ENCODE results near the gene WNK3.

The WNK3 gene

DNA sequence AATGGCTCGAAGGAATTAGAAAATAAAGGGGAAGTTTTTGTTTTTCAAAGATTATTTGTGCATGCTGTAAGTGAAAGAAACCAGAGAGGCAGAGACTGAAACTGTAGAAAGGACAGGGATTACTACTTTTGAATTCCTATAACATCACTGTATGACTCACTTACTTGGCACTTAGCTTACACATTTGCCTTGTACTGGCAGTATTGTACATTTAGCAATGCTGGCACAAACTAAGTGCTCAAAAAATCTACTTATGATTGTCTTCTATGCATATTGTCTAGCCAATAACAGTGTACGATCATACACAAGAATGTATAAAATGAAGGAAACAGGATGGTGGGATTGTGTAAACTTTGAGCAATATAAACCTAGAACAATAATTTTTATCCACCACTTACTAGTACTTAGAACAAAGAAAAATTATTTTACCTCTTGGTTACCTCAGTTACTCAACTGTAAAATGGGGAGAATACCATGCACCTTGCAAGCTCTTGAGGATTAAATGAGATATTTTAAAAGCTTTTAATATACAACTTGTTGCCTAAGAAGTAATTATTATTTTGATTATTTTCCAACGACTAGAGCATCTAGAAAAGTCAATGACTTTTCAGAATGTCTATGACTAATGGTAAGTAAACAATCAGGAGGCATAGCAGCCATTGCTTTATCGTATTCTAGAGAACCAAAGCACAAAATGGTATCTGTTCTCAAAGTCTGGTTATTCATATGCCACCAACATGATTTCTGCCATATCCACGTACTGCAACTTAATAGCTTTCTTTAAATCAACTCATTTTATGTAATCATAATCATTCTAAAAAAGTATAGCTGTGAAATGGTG, 179.5 kb downstream of the WNK3 start:
- TF ChIP-seq ARNT (IDR thresholded peaks at IDR 0.05) (no peak), ELF4 (IDR thresholded peaks at IDR 0.05) (no peak), SP1 (IDR thresholded peaks at IDR 0.05) (no peak), SUZ12 (IDR thresholded peaks at IDR 0.05) (no peak), BHLHE40 (IDR thresholded peaks at IDR 0.05; ENCODE audit: borderline replicate concordance) (no peak), L3MBTL2 (conservative IDR thresholded peaks at IDR 0.05) (no peak), FOXM1 (IDR thresholded peaks at IDR 0.05; ENCODE audit: borderline replicate concordance) (no peak), NFRKB (IDR thresholded peaks at IDR 0.05) (no peak), FOXK2 (IDR thresholded peaks at IDR 0.05) (no peak)
- DNase-seq (ENCODE audit: extremely low spot score), result no peak
- ChIA-PET CTCF (interaction anchor here (0.6 kb wide), 1 partner anchor 623 kb away, joined by 4 read pairs; no protein-coding TSS in a partner anchor), POLR2A (no interaction called here)

DNA sequence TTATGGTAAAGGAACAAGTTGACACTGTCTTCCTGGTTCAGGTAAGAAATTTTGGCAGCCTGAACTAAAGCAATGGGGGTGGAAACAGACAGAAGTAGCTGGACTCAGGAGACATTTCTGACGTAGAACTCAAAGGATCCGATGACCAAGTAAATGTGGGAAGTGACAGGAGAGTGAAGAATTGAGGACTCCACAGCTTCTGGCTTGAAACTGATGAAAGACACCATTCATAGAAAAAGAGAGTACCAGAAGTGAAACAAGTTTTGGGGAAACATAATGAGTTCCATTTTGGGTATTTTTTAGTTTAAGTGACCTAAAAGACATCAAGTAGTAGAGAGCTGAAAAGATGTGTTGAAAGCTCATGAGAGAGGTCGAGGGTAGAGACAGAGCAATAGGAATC, 180.5 kb downstream of the WNK3 start:
- POLR2A ChIA-PET, result interaction anchor here (1.1 kb wide), 1 partner anchor 135 kb away, joined by 3 read pairs; no protein-coding TSS in a partner anchor
- DNase-seq (ENCODE audit: extremely low spot score), result no peak
- TF ChIP-seq NFRKB (IDR thresholded peaks at IDR 0.05) (no peak), PKNOX1 (IDR thresholded peaks at IDR 0.05) (no peak), FOXK2 (IDR thresholded peaks at IDR 0.05) (no peak), ARNT (IDR thresholded peaks at IDR 0.05) (no peak), BHLHE40 (IDR thresholded peaks at IDR 0.05; ENCODE audit: borderline replicate concordance) (no peak), HDGF (IDR thresholded peaks at IDR 0.05; ENCODE audit: borderline replicate concordance) (no peak), LEF1 (IDR thresholded peaks at IDR 0.05; ENCODE audit: borderline replicate concordance) (no peak), CTBP1 (IDR thresholded peaks at IDR 0.05; ENCODE audit: borderline replicate concordance) (no peak), SP1 (IDR thresholded peaks at IDR 0.05) (no peak), FOXA1 (IDR thresholded peaks at IDR 0.05) (no peak), SUZ12 (IDR thresholded peaks at IDR 0.05) (no peak), TARDBP (IDR thresholded peaks at IDR 0.05) (no peak), ELF4 (IDR thresholded peaks at IDR 0.05) (no peak), L3MBTL2 (conservative IDR thresholded peaks at IDR 0.05) (no peak)
- CTCF ChIA-PET, result no interaction called here

DNA sequence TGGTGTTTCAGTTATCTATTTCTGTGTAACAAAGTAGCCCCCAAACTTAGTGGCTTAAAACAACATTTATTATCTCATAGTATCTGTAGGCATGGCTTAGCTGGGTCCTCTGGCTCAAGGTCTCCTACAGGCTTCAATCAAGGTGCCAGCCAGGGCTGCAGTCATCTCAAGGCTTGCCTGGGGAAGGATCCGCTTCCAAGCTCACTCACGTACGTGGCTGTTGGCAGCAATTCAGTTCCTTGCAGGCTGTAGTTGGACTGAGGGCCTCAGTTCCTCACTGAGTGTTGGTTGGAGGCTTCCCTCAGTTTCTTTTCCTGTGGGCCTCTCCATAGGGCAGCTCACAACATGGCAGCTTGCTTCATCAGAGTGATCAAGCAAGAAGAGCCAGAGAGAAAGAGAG, 184.1 kb downstream of the WNK3 start:
- TF ChIP-seq CTBP1 (IDR thresholded peaks at IDR 0.05; ENCODE audit: borderline replicate concordance), result no peak
- no peak for TF ChIP-seq TARDBP (IDR thresholded peaks at IDR 0.05)
- no peak for TF ChIP-seq PKNOX1 (IDR thresholded peaks at IDR 0.05)
- TF ChIP-seq ELF4 (IDR thresholded peaks at IDR 0.05), result no peak
- no peak for TF ChIP-seq LEF1 (IDR thresholded peaks at IDR 0.05; ENCODE audit: borderline replicate concordance)
- DNase-seq (ENCODE audit: extremely low spot score), result no peak
- ChIA-PET CTCF (no interaction called here), POLR2A (no interaction called here)

- no peak for DNase-seq (ENCODE audit: extremely low spot score)
- CTCF ChIA-PET, result no interaction called here
- TF ChIP-seq FOXM1 (IDR thresholded peaks at IDR 0.05; ENCODE audit: borderline replicate concordance) (no peak), ELF4 (IDR thresholded peaks at IDR 0.05) (no peak), L3MBTL2 (conservative IDR thresholded peaks at IDR 0.05) (no peak), TARDBP (IDR thresholded peaks at IDR 0.05) (no peak), PKNOX1 (IDR thresholded peaks at IDR 0.05) (no peak), HDGF (IDR thresholded peaks at IDR 0.05; ENCODE audit: borderline replicate concordance) (no peak), BHLHE40 (IDR thresholded peaks at IDR 0.05; ENCODE audit: borderline replicate concordance) (no peak), ARNT (IDR thresholded peaks at IDR 0.05) (no peak), LEF1 (IDR thresholded peaks at IDR 0.05; ENCODE audit: borderline replicate concordance) (no peak), SP1 (IDR thresholded peaks at IDR 0.05) (no peak), FOXA1 (IDR thresholded peaks at IDR 0.05) (no peak), NFRKB (IDR thresholded peaks at IDR 0.05) (no peak), FOXK2 (IDR thresholded peaks at IDR 0.05) (no peak), SUZ12 (IDR thresholded peaks at IDR 0.05) (no peak), CTBP1 (IDR thresholded peaks at IDR 0.05; ENCODE audit: borderline replicate concordance) (no peak), ZNF384 (IDR thresholded peaks at IDR 0.05) (no peak)
- POLR2A ChIA-PET, result interaction anchor here (1.1 kb wide), 1 partner anchor 11 kb away, joined by 3 read pairs; the partner anchor contains the start of gene FAM120C
Measured at GRCh38 chrX:54172455-54172854, 185.4 kb downstream of the WNK3 start.

DNA sequence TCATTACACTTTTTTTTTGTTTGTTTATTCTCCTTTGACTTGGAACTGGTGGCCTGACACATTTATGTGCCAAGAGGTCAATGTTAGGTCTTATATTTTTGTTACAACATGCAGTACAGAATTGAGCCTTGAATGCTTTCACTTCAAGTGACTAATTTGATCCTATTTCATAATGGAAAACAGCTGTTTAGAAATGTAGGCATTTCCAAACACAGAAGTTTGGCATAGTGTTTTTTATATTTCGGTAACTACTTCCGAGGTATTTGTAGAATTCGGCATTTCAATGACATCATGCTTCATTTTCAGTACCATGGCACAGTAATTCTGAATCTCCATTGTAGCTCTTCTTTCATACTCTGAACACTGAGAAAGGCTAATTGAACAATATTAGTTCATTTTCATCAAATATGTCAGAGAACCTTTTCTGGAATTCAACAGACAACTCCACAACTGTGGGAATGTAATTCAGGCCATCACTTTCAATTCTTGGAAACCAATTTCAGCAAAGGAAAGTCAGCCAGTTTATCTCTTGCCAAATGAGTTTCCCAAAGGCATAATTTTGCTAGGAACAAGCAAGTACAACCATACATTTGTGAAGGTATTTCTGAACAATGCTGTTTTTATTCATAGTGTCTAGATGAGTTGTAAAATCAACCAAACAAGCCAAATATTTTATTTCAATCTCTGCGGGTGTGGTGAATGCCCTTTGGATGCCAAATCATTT, 186.2 kb downstream of the WNK3 start:
- TF ChIP-seq SUZ12 (IDR thresholded peaks at IDR 0.05) (no peak), PKNOX1 (IDR thresholded peaks at IDR 0.05) (no peak), LEF1 (IDR thresholded peaks at IDR 0.05; ENCODE audit: borderline replicate concordance) (no peak), FOXM1 (IDR thresholded peaks at IDR 0.05; ENCODE audit: borderline replicate concordance) (no peak), SP1 (IDR thresholded peaks at IDR 0.05) (no peak), TARDBP (IDR thresholded peaks at IDR 0.05) (no peak), BHLHE40 (IDR thresholded peaks at IDR 0.05; ENCODE audit: borderline replicate concordance) (no peak), CTBP1 (IDR thresholded peaks at IDR 0.05; ENCODE audit: borderline replicate concordance) (no peak), FOXK2 (IDR thresholded peaks at IDR 0.05) (no peak), FOXA1 (IDR thresholded peaks at IDR 0.05) (no peak), NFRKB (IDR thresholded peaks at IDR 0.05) (no peak), L3MBTL2 (conservative IDR thresholded peaks at IDR 0.05) (no peak), ARNT (IDR thresholded peaks at IDR 0.05) (no peak), ELF4 (IDR thresholded peaks at IDR 0.05) (no peak), HDGF (IDR thresholded peaks at IDR 0.05; ENCODE audit: borderline replicate concordance) (no peak), ZNF384 (IDR thresholded peaks at IDR 0.05) (no peak)
- POLR2A ChIA-PET, result interaction anchor here (1.1 kb wide), 1 partner anchor 11 kb away, joined by 3 read pairs; the partner anchor contains the start of gene FAM120C
- DNase-seq (ENCODE audit: extremely low spot score), result no peak
- CTCF ChIA-PET, result no interaction called here
